Measurements from ENCODE around the gene ATP11A. TPM values are rescaled to one million over a fixed set of nuclear protein-coding genes. Genes with fewer than 3 reads are reported as not detected.
A peak's percentile ranks its signal among the peaks of the same experiment; 100 is the strongest.

Gene ATP11A
- total RNA-seq, 1 experiment from 2014 or later = 65.3 TPM

DNA sequence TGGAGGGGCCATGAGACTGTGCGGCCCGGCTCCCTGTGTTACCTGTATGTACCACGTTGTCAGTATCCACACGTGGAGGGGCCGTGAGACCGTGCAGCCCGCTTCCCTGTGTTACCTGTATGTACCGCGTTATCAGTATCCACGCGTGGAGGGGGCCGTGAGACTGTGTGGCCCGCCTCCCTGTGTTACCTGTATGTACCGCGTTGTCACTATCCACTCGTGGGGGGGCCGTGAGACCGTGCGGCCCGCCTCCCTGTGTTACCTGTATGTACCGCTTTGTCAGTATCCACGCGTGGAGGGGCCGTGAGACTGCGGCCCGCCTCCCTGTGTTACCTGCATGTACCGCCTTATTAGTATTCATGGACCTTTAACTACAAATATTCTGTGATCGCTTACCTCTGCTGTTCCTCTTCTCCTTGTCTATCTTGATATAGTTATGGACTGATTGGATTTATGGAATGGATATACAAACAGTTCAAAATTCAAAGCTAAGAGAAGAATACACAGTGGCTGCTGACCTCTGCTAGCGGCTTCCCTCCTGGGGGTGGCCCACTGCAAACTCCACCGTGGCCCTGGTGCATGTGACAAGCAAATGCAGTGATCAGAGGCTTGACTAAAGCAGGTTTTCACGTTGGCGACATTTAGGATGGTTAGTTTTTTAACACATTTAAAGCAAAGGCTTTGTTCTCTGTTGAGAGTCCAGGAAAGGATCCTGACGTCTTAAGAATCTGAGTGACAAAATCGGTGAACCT lies 38.7 kb downstream of the ATP11A start:
- Histone ChIP-seq H3K23me2 (ENCODE audit: insufficient read length, low read depth, low read length, poor library complexity, severe bottlenecking) (no peaks in the 10 kb centered on the region), H3K23ac (ENCODE audit: insufficient read length, low read depth, low read length) (no peak overlapping the region), H3T11ph (ENCODE audit: low read length) (no peak overlapping the region), H2AK5ac (ENCODE audit: insufficient read length, low read length) (no peak overlapping the region), H4K20me1 (ENCODE audit: control insufficient read depth, insufficient read depth, insufficient read length) (no peaks in the 10 kb centered on the region), H3K18ac (ENCODE audit: insufficient read length, low read depth, low read length) (no peak overlapping the region), H4K8ac (replicated peaks; ENCODE audit: insufficient read length, low read depth, low read length) (no peak overlapping the region), H3K4me1 (ENCODE audit: insufficient read depth, low read length) (peaks cover 13% of the 10 kb centered on the region; the same call in 1 of the 2 replicates), H3K27ac (ENCODE audit: insufficient read length, low read depth, low read length) (no peak overlapping the region), H3K9me3 (ENCODE audit: control insufficient read depth, low read depth, low read length) (no peaks in the 10 kb centered on the region), H3K9ac (ENCODE audit: extremely low read depth, insufficient read length, low read length) (no peak overlapping the region), H3K4ac (ENCODE audit: low read depth, low read length) (no peak overlapping the region), H3K14ac (ENCODE audit: insufficient read depth, low read length) (no peak overlapping the region), H4K91ac (ENCODE audit: insufficient read length, low read depth, low read length) (no peak overlapping the region), H2BK15ac (ENCODE audit: low read depth, low read length) (no peak overlapping the region), H3K27me3 (ENCODE audit: insufficient read depth, low read length) (no peaks in the 10 kb centered on the region), H2BK12ac (ENCODE audit: insufficient read length, low read depth, low read length) (no peak overlapping the region), H3K79me1 (ENCODE audit: insufficient read depth, low read depth, low read length, poor library complexity, severe bottlenecking) (no peaks in the 10 kb centered on the region), H2BK5ac (ENCODE audit: insufficient read length, low read length) (no peak overlapping the region), H2AFZ (ENCODE audit: low read length) (no peak overlapping the region), H2BK20ac (ENCODE audit: low read depth, low read length, poor library complexity, severe bottlenecking) (no peak overlapping the region), H4K5ac (ENCODE audit: insufficient read length, low read depth, low read length) (no peak overlapping the region), H3K56ac (ENCODE audit: insufficient read length, low read depth, low read length) (no peak overlapping the region), H2BK120ac (ENCODE audit: low read depth, low read length, poor library complexity, severe bottlenecking) (no peak overlapping the region), H3K79me2 (ENCODE audit: insufficient read depth, low read length) (peaks cover 14% of the 10 kb centered on the region; the same call in 1 of the 2 replicates), H3K4me2 (ENCODE audit: insufficient read depth, insufficient read length, low read length) (no peak overlapping the region)
- TF ChIP-seq, protein P1, sequence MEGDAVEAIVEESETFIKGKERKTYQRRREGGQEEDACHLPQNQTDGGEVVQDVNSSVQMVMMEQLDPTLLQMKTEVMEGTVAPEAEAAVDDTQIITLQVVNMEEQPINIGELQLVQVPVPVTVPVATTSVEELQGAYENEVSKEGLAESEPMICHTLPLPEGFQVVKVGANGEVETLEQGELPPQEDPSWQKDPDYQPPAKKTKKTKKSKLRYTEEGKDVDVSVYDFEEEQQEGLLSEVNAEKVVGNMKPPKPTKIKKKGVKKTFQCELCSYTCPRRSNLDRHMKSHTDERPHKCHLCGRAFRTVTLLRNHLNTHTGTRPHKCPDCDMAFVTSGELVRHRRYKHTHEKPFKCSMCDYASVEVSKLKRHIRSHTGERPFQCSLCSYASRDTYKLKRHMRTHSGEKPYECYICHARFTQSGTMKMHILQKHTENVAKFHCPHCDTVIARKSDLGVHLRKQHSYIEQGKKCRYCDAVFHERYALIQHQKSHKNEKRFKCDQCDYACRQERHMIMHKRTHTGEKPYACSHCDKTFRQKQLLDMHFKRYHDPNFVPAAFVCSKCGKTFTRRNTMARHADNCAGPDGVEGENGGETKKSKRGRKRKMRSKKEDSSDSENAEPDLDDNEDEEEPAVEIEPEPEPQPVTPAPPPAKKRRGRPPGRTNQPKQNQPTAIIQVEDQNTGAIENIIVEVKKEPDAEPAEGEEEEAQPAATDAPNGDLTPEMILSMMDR (conservative IDR thresholded peaks at IDR 0.05) = no peak
- peak; percentile 24 for DNase-seq
- Mint-ChIP-seq H3K4me1 (peaks cover 70 to 83% of the 10 kb centered on the region in 2 experiments), H3K27ac (peak overlapping the region in 1 of 3 experiments; percentile 97; a peak in 4 of 7 replicates), H3K27me3 (ENCODE audit: low read depth) (no peaks in the 10 kb centered on the region; the same call in 1 of the 2 replicates), H3K9me3 (peaks cover under 1 to 2% of the 10 kb centered on the region in 2 experiments; a peak in 2 of 5 replicates), H3K36me3 (ENCODE audit: insufficient read depth in 1 of 3, low read depth in 3 of 3) (peaks cover under 1 to 8% (median 4%) of the 10 kb centered on the region in 3 experiments; a peak in 5 of 7 replicates), H3K4me3 (no peak overlapping the region)
- no CpG with 5 or more reads among the region's 34 CpGs for WGBS (ENCODE audit: extremely low coverage, insufficient read length, low lambda C conversion rate)

All from H9 (cell line).